Measurements from ENCODE around the gene SEPTIN12.
A peak's percentile ranks its signal among the peaks of the same experiment; 100 is the strongest.

The SEPTIN12 gene

DNA sequence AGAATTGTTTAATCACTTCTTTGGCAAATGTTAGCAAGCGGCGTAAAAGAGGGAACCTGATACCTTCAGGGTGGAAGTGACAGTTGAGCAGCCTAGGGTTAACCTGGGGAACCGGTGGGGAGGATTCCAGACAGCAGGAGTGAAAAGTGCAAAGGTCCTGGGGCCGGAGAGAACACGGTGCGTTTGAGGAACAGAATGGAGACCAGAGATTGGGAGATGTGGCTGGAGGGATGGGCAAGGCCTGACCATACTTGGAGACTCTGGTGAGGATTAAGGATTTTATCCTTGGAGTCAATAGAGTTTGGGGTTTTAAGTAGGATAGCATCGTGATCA lies 18.9 kb downstream of the SEPTIN12 start:
- DNase-seq (ENCODE audit: low spot score), result no peak
- TF ChIP-seq, protein P1, sequence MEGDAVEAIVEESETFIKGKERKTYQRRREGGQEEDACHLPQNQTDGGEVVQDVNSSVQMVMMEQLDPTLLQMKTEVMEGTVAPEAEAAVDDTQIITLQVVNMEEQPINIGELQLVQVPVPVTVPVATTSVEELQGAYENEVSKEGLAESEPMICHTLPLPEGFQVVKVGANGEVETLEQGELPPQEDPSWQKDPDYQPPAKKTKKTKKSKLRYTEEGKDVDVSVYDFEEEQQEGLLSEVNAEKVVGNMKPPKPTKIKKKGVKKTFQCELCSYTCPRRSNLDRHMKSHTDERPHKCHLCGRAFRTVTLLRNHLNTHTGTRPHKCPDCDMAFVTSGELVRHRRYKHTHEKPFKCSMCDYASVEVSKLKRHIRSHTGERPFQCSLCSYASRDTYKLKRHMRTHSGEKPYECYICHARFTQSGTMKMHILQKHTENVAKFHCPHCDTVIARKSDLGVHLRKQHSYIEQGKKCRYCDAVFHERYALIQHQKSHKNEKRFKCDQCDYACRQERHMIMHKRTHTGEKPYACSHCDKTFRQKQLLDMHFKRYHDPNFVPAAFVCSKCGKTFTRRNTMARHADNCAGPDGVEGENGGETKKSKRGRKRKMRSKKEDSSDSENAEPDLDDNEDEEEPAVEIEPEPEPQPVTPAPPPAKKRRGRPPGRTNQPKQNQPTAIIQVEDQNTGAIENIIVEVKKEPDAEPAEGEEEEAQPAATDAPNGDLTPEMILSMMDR (IDR thresholded peaks at IDR 0.05; ENCODE audit: extremely low read depth, insufficient read depth, missing control alignments), result no peak
- in situ Hi-C loops (cut with MboI; ENCODE audit: low pct_unique_long_range_greater_than_20kb, low sequenced_read_pairs, unreplicated experiment), result no loop called here

DNA sequence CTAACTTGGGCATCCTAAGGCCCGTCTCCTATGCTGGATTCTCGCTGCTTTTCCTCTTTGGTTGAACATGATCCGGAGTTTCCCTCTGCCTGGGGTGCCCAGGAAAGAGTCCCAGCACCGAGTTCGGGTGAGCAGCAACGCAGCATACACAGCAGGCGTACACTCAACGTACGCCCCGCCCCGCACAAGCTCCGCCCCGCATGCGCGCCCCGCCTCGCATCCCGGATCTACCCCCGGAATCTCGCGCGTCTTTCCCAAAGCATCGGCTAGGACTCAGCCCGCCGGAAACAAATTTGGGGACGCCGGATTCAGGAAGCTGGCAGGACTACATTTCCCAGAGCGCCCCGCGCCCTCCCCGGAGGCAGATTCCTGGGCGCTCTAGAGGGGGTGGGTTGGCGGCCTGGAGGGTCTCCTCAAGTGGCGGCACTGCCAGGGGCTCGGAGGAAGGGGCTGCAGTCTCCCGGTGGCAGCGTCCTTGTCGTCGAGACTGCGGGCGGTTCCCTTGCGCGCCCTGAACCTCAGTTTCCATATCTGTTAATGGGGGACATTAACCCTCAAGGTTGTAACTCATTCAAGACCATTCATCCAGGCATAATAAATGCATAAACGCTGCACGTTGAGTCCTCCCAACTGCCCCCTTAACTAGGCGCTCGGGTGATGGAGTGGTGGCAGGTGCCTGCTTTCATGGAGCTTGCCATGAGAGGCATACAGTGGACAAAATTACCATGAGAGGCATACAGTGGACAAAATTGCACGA lies 19.4 kb downstream of the SEPTIN12 start:
- in situ Hi-C loops (cut with MboI; ENCODE audit: low pct_unique_long_range_greater_than_20kb, low sequenced_read_pairs, unreplicated experiment), result no loop called here
- TF ChIP-seq, protein P1 (IDR thresholded peaks at IDR 0.05; ENCODE audit: extremely low read depth, insufficient read depth, missing control alignments), result no peak
- DNase-seq (ENCODE audit: low spot score), result peak; percentile 94

DNA sequence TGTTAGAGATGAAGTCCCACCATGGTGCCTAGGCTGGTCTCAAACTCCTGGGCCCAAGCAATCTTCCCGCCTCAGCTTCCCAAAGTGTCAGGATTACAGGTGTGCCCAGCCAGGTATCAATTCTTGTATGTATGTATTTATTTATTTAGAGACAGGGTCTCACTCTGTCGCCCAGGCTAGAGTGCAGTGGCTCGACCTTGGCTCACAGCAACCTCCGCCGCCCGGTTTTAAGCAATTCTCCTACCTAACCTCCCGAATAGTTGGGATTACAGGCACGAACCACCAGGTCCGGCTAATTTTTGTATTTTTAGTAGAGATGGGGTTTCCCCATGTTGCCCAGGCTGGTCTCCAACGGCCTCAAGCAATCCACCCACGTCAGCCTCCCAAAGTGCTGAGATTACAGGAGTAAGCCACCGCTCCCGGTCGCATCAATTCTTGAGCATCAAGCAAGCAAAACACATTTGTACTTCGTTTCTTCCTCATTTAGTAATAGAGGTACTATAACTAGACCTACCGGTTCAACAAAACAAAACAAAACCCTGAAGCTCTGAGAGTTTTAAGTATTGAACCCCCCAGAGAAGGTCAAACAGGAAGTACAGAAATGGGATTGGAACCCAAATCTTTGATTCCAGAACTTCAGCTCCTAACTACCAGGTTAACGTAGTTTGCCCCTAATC lies 20.1 kb downstream of the SEPTIN12 start:
- TF ChIP-seq, protein P1 (IDR thresholded peaks at IDR 0.05; ENCODE audit: extremely low read depth, insufficient read depth, missing control alignments), result no peak
- in situ Hi-C loops (cut with MboI; ENCODE audit: low pct_unique_long_range_greater_than_20kb, low sequenced_read_pairs, unreplicated experiment), result no loop called here
- DNase-seq (ENCODE audit: low spot score), result no peak

DNA sequence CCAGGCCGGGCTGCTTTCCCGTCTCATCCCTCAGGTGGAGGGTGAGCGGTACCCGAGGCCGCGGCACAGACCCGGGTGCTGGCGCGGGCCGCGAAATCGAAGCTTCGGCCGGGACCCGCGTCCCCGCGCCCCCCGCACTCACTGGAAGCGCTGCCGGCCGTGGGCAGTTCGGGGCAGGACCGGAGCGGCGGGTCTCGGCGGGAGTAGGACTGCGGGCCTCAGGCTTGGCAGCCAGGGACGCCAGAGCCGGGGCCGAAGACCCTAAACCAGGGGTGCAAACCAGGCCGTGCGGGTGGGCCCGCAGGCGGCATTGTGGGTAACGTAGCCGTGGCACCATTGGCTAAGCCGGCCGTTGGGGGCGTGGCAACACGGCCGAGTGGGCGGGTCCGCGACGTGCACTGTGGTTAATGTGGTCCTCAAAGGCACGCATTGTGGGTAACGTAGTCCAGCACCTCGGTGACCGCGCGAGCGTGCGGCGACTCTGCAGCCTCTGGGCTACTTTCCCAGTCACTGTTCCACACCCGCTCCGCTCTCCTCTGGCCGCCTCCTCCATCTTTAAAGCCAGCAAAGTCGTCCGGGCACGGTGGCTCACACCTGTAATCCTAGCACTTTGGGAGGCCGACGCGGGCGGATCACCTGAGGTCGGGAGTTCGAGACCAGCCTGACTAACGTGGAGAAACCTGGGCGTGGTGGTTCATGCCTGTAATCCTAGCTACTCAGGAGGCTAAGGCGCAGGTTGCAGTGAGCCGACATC lies 21.1 kb downstream of the SEPTIN12 start, which contains the start of gene ZNF500:
Gene ZNF500, minus strand, starts transcription at position 288 of the 754 bp plus-strand sequence. CDS start 1,184 bp downstream, outside the sequence.
- DNase-seq (ENCODE audit: low spot score), result peak; percentile 97
- TF ChIP-seq, protein P1 (IDR thresholded peaks at IDR 0.05; ENCODE audit: extremely low read depth, insufficient read depth, missing control alignments), result no peak
- in situ Hi-C loops (cut with MboI; ENCODE audit: low pct_unique_long_range_greater_than_20kb, low sequenced_read_pairs, unreplicated experiment), result no loop called here

DNA sequence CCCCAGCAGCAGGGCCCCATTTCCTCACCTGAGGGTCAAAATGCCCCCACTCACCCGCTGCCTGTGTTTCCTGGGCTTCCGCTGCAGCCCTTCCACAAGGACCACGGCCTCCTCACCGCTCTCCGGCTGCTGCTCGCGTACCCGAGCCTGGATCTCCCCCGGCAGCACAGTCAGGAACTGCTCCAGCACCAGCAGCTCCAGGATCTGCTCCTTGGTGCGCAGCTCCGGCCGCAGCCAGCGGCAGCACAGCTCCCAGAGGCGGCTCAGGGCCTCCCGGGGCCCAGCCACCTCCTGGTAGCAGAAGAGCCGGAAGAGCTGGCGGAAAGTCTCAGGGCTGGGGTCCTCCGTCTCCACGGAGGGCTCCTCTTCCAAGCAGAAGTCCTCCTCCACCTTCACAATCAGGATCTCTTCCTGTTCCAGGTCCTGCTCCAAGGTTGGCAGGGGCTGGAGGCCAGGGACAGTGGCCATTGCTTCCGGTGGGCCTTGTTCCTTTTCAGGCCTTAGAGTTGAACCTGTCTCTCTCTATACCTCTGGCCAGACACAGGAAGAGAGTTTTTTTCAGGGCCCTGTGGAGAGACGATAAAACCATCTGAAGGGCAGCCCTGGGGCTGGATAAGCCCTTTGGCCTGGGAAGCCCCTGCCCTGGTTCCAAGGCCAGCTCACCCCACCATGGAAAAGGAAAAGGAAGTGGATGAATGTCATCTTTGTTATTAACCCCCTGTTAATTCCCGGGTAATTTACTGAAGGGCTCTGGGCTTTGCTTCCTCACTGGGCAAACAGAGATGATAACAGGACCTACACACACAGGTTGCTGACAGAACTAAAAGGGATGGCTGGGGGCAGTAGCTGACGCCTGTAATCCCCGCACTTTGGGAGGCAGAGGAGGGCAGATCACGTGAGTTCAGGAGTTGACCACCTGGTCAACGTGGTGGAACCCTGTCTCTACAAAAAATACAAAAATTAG lies 22.4 kb downstream of the SEPTIN12 start:
- DNase-seq (ENCODE audit: low spot score), result no peak

More for the DNA sequence above, 22.4 kb downstream of the SEPTIN12 start:
- in situ Hi-C loops (cut with MboI; ENCODE audit: low pct_unique_long_range_greater_than_20kb, low sequenced_read_pairs, unreplicated experiment), result no loop called here
- TF ChIP-seq, protein P1 (IDR thresholded peaks at IDR 0.05; ENCODE audit: extremely low read depth, insufficient read depth, missing control alignments), result no peak
